Medulla oblongata (tissue), 1 donor: ENCODE measurements around the gene SMARCB1.
A peak's percentile ranks its signal among the peaks of the same experiment; 100 is the strongest.

Experiments
- DNase-seq: peaks from one replicate; pipeline ENCODE4 v3.0.0-alpha.2; 2015; ENCODE audit errors: extremely low spot score

The SMARCB1 gene

GRCh38 chr22:23786752-23787599 lies at the start of gene SMARCB1:
Gene SMARCB1, plus strand, starts transcription at chr22:23786966. Its CDS starts 204 bp downstream, at chr22:23787170.
- DNase-seq: peak; percentile 91

- no peak for DNase-seq
These were observed 49.1 kb upstream of the SMARCB1 start for GRCh38 chr22:23737696-23738095.

- DNase-seq: no peak
These were observed 44.1 kb upstream of the SMARCB1 start for GRCh38 chr22:23742505-23743264.

GRCh38 chr22:23743303-23743705 lies 43.5 kb upstream of the SMARCB1 start:
- DNase-seq: no peak

GRCh38 chr22:23744001-23744400 lies 42.8 kb upstream of the SMARCB1 start:
- no peak for DNase-seq

- DNase-seq: no peak
These were observed 42.3 kb upstream of the SMARCB1 start for GRCh38 chr22:23744485-23744884.

GRCh38 chr22:23745791-23746190 lies 41.0 kb upstream of the SMARCB1 start:
- no peak for DNase-seq

- no peak for DNase-seq
These were observed 36.9 kb upstream of the SMARCB1 start for GRCh38 chr22:23749841-23750301.

- no peak for DNase-seq
These were observed 36.4 kb upstream of the SMARCB1 start for GRCh38 chr22:23750367-23750713.

GRCh38 chr22:23750714-23751440 lies 35.9 kb upstream of the SMARCB1 start, which contains the start of gene ZNF70:
Gene ZNF70, minus strand, starts transcription at chr22:23751112. Its CDS starts 5,972 bp downstream, at chr22:23745140.
- peak; percentile 86 for DNase-seq

GRCh38 chr22:23751441-23751996 lies 35.2 kb upstream of the SMARCB1 start:
- no peak for DNase-seq

- no peak for DNase-seq
These were observed 34.6 kb upstream of the SMARCB1 start for GRCh38 chr22:23752090-23752691.

GRCh38 chr22:23752750-23753149 lies 34.0 kb upstream of the SMARCB1 start:
- no peak for DNase-seq

GRCh38 chr22:23753385-23753784 lies 33.4 kb upstream of the SMARCB1 start:
- no peak for DNase-seq

- DNase-seq: no peak
These were observed 32.4 kb upstream of the SMARCB1 start, which contains the start of gene VPREB3 for GRCh38 chr22:23754220-23754919. Gene VPREB3, minus strand, starts transcription at chr22:23754425. Its CDS starts 62 bp downstream, at chr22:23754363.

- DNase-seq: peak; percentile 78
These were observed 31.7 kb upstream of the SMARCB1 start for GRCh38 chr22:23754980-23755636.

GRCh38 chr22:23755711-23756110 lies 31.1 kb upstream of the SMARCB1 start:
- DNase-seq: no peak

- DNase-seq: no peak
These were observed 29.9 kb upstream of the SMARCB1 start for GRCh38 chr22:23756891-23757290.

- no peak for DNase-seq
These were observed 27.2 kb upstream of the SMARCB1 start for GRCh38 chr22:23759566-23759965.

- DNase-seq: no peak
These were observed 26.7 kb upstream of the SMARCB1 start for GRCh38 chr22:23760056-23760455.
